NCI-H524 (cell line): ENCODE data around the gene PHACTR3.

Experiments
- DNase-seq, 2 experiments: peaks; one replicate each; lab custom pipeline; 2025; lab: John Stamatoyannopoulos, UW

Gene PHACTR3

GRCh38 chr20:59752101-59752586 lies 147.8 kb downstream of the PHACTR3 start:
- no peak for DNase-seq

GRCh38 chr20:59752704-59753460 lies 148.5 kb downstream of the PHACTR3 start:
- DNase-seq, result no peak

GRCh38 chr20:59753836-59754235 lies 149.5 kb downstream of the PHACTR3 start:
- no peak for DNase-seq

DNA sequence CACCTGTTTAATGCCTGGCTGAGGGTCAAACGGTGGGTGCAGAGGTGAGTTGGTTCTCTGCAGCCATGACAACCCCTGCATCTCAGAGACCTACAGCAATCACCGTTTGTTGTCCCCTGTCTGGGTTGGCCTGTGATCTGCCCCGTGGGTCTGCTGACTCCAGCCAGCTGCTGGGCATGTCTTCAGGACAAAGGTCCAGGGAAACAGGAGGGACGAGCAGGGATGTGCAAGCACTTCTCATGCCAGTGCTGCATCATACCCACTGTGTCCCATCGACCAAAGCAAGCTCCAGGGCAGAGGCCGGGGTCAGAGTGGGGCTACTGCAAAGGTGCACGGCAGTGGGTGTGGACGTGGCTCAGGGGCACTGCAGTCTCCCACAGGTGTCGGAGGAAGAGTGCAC lies 150.2 kb downstream of the PHACTR3 start:
- no peak for DNase-seq

- DNase-seq, result no peak
These were observed 151.9 kb downstream of the PHACTR3 start for GRCh38 chr20:59756241-59756640.

- DNase-seq, result no peak
These were observed 159.7 kb downstream of the PHACTR3 start for GRCh38 chr20:59764037-59764436.

DNA sequence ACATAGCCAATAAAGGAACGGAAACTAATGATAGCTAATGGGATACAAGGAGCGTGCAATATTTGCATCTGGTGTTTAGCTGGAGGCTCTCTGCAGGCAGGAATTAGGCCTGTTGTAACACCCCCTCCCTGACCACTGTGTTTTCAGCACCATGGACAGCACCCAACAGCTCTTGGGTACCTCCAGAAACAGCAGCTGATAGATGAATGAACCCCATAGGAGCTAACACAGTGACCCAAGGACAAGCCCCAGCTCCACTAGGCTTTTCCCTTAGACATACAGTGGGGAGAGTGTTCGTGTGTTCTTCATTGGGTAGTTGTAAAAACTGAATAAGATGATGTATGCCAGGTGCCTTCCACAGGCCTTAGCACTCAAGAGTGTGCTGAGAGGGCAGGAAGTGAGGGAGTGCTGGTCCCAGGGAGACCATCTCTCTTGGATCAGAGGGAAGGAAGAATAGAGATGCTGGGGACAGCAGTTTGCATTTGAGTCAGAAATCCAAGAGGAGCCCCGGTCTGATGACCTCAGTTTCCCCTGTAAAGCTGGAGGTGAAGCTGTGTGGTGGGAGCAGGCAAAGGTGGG lies 161.3 kb downstream of the PHACTR3 start:
- no peak for DNase-seq

DNA sequence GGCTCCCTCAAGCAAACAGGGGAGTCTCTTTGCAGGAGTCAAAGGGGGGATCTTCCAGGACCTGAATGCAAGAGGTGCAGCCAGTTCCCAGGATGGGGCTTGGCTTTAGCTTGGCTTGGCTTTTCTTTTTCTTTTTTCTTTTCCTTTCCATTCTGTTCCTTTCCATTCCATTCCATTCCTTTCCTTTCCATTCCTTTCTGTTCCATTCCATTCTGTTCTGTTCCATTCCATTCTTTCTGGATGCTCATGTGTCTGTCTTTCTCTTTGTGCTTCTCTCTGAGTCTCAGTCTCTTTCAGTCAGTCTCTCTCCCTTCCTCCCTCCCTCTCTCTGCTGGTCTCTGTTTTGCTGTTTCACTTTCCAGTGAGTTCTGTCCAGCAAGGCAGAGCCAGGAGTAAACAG lies 163.3 kb downstream of the PHACTR3 start:
- DNase-seq, result no peak

- DNase-seq, result peak in 1 of 2 experiments; percentile 32
These were observed 165.9 kb downstream of the PHACTR3 start for GRCh38 chr20:59770270-59770669.

- no peak for DNase-seq
These were observed 166.5 kb downstream of the PHACTR3 start for GRCh38 chr20:59770851-59771250.

DNA sequence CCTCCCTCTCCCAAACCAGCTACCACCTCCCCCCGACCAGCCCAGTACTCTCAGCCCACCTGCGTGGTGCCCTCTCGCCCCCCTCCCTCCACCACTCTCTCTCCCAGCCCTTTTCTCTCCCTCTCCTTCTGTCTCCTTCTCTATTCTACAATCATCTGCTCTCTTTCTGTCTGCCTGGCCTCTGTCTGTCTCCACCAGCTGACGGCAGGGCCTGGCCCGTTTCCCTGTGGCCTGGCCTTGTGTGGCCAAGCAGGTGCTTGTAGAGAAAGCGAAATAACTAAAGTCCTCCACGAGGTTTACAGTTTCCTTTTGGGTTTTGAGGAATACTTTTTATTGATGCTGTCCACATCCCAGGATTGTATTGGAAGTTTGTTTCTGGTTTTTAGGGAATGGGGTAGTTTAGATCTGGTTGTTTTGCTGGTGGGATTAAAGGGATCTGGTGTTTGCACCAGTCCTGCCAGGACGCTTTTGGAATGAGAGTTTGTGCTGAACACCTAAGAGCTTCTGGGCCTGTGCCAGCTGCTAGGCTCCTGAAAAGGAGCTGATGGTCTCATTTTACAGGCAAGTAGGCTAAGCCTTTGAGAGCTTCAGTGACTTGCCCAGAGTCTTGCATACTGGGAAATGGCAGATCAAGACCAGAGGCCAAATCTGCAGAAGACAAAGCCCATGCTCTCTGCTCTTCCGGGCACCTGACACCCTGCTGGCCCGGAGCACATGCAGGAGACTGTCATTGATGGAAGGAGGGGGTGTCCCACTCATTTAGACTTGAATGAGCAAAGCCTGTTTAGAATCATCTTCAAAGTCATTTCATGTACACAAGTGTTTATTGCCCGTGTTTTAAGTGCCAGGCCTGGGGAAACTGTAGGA lies 167.4 kb downstream of the PHACTR3 start:
- DNase-seq, result peak; percentile 87 to 96

DNA sequence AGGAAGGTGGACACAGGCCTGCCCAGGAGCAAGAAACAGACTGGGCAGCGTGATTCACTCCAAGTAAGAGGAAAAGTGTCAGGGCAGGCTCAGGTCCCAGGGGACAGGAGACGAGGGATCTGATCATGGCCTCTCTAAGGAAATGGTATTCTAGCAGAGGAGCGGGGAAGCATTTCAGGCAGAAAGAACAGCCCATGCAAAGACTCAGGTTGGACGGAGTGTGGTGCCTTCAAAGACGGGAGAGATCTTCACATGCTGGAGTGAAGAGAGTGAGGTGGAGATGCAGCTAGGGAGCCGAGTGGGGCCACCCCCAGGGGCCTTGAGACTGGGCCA lies 168.0 kb downstream of the PHACTR3 start:
- peak in 1 of 2 experiments; percentile 27 for DNase-seq

GRCh38 chr20:59772931-59773913 lies 168.9 kb downstream of the PHACTR3 start:
- DNase-seq, result no peak

DNA sequence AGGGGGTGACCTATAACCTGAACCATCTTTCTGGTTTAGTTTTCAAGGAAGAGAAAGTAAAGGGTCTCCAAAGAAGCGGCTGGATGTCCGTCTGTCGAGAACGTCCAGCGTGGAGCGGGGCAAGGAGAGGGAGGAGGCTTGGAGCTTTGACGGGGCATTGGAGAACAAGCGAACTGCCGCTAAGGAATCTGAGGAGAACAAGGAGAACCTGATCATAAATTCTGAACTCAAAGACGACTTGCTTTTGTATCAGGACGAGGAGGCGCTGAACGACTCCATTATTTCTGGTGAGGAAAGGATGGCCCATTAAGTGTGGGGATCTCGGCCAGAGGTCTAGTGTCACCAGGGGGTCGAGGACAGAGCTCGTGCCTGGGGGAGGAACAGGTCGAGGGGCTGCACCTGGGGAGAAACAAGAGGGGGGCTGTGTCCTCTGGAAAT lies 169.9 kb downstream of the PHACTR3 start:
- DNase-seq, result no peak

- DNase-seq, result no peak
These were observed 170.8 kb downstream of the PHACTR3 start for GRCh38 chr20:59774921-59775686.

GRCh38 chr20:59775687-59776055 lies 171.3 kb downstream of the PHACTR3 start:
- DNase-seq, result no peak

- DNase-seq, result peak; percentile 72 to 74
These were observed 171.8 kb downstream of the PHACTR3 start for GRCh38 chr20:59776059-59776603.

DNA sequence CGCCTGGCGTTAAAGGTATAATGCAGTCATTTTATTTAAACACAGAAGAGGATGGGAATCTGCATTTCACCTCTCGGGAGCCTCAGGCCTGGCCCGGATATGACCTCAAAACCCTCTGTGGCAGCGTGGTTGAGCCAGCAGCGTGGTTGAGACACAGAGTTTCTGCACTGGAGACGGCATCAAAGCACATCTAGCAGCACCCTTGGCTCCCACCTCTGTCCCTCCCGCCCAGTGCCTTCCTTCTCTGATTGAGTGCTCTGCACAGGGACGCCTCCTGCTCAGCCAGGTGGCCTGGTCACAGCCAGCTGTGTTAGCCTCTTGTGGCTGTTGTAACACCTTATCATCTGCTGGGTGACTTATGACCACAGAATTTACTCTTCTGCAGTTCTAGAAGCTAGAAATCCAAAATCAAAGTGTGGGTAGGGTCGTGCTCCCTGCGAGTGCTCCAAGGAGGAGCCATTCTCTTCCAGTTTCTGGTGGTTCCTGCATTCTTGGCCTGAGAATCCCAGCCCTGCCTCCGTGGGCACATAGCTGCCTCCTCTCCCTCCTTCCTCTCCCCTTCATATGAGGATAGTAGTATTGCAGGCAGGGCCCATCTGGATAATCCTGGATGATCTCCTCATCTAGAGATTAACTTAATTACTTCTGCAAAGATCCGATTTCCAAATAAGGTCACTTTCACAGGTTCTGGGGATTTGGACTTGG lies 172.4 kb downstream of the PHACTR3 start:
- DNase-seq, result peak; percentile 93 to 96

GRCh38 chr20:59777331-59777725 lies 173.0 kb downstream of the PHACTR3 start:
- DNase-seq, result no peak
